H7 (cell line): Measurements from ENCODE around the gene MBD3. TPM values are rescaled to one million over a fixed set of nuclear protein-coding genes. Genes with fewer than 3 reads are reported as not detected.

Experiments
- DNase-seq: peaks from one replicate; pipeline ENCODE4 v3.0.0; 2012
- H3K27me3 ChIP-seq: 2 replicates; pipeline ENCODE4 v1.6.0; 2011; ENCODE audit warnings: mild to moderate bottlenecking, low read length; ENCODE audit not compliant: control insufficient read depth, insufficient read depth
- H3K36me3 ChIP-seq: replicated peaks from 2 replicates; pipeline ENCODE4 v1.5.1; 2011; ENCODE audit warnings: low read length; ENCODE audit not compliant: control insufficient read depth, insufficient read depth
- H3K4me3 ChIP-seq: 2 replicates; pipeline ENCODE4 v1.5.1; 2011; ENCODE audit warnings: low read depth, mild to moderate bottlenecking, control low read depth, low read length, moderate library complexity; ENCODE audit not compliant: insufficient read depth
- total RNA-seq: library from RNA; depleted of rRNA; stranded (reverse); fragments of >200 nt; shearing (Covaris generic); gene quantifications from 2 replicates; pipeline ENCODE4 v1.2.3, GENCODE V29; 2014

The MBD3 gene
- total RNA-seq, 1 experiment from 2014 or later: 105 TPM

- Histone ChIP-seq H3K27me3 (no peaks in the 10 kb centered on the region), H3K36me3 (peaks cover 3% of the 10 kb centered on the region), H3K4me3 (peak overlapping the region; percentile 96)
- DNase-seq: peak; percentile 98
These were observed 476 bp downstream of the MBD3 start for GRCh38 chr19:1592024-1592754.

GRCh38 chr19:1591421-1592023, 1.1 kb downstream of the MBD3 start:
- H3K4me3 ChIP-seq: peak overlapping the region; percentile 96
- no peaks in the 10 kb centered on the region for H3K27me3 ChIP-seq
- peak; percentile 77 for DNase-seq
- peaks cover 2% of the 10 kb centered on the region for H3K36me3 ChIP-seq

- H3K36me3 ChIP-seq: peaks cover 2% of the 10 kb centered on the region
- no peaks in the 10 kb centered on the region for H3K27me3 ChIP-seq
- DNase-seq: peak; percentile 80
- peak overlapping the region; percentile 96 for H3K4me3 ChIP-seq
These were observed 1.8 kb downstream of the MBD3 start for GRCh38 chr19:1590641-1591397.

- peaks cover 2% of the 10 kb centered on the region for H3K36me3 ChIP-seq
- H3K4me3 ChIP-seq: no peak overlapping the region
- no peak for DNase-seq
- H3K27me3 ChIP-seq: no peaks in the 10 kb centered on the region
These were observed 4.8 kb downstream of the MBD3 start for GRCh38 chr19:1587872-1588271.

GRCh38 chr19:1585243-1585580, 7.5 kb downstream of the MBD3 start:
- Histone ChIP-seq H3K27me3 (no peaks in the 10 kb centered on the region), H3K4me3 (no peak overlapping the region), H3K36me3 (peaks cover 3% of the 10 kb centered on the region)
- DNase-seq: no peak

- Histone ChIP-seq H3K27me3 (no peaks in the 10 kb centered on the region), H3K36me3 (peaks cover 3% of the 10 kb centered on the region), H3K4me3 (no peak overlapping the region)
- no peak for DNase-seq
These were observed 8.0 kb downstream of the MBD3 start for GRCh38 chr19:1584500-1585242.

- no peak overlapping the region for H3K4me3 ChIP-seq
- H3K27me3 ChIP-seq: no peaks in the 10 kb centered on the region
- no peak for DNase-seq
- H3K36me3 ChIP-seq: peaks cover 3% of the 10 kb centered on the region
These were observed 10.5 kb downstream of the MBD3 start for GRCh38 chr19:1582201-1582600.

- Histone ChIP-seq H3K4me3 (no peak overlapping the region), H3K36me3 (peaks cover 3% of the 10 kb centered on the region), H3K27me3 (no peaks in the 10 kb centered on the region)
- no peak for DNase-seq
These were observed 11.7 kb downstream of the MBD3 start for GRCh38 chr19:1580957-1581356.

GRCh38 chr19:1580382-1580781, 12.3 kb downstream of the MBD3 start:
- peaks cover 3% of the 10 kb centered on the region for H3K36me3 ChIP-seq

GRCh38 chr19:1579222-1579621, 13.4 kb downstream of the MBD3 start:
- peaks cover 3% of the 10 kb centered on the region for H3K36me3 ChIP-seq
- DNase-seq: no peak
- no peak overlapping the region for H3K4me3 ChIP-seq
- H3K27me3 ChIP-seq: no peaks in the 10 kb centered on the region

More at GRCh38 chr19:1580382-1580781, 12.3 kb downstream of the MBD3 start:
- DNase-seq: no peak
- H3K4me3 ChIP-seq: no peak overlapping the region
- H3K27me3 ChIP-seq: no peaks in the 10 kb centered on the region

GRCh38 chr19:1577929-1578618, 14.6 kb downstream of the MBD3 start:
- Histone ChIP-seq H3K27me3 (no peaks in the 10 kb centered on the region), H3K4me3 (no peak overlapping the region), H3K36me3 (peaks cover 3% of the 10 kb centered on the region)
- no peak for DNase-seq

GRCh38 chr19:1577090-1577928, 15.4 kb downstream of the MBD3 start:
- no peak for DNase-seq
- Histone ChIP-seq H3K4me3 (no peak overlapping the region), H3K27me3 (no peaks in the 10 kb centered on the region), H3K36me3 (peaks cover 3% of the 10 kb centered on the region)

- H3K4me3 ChIP-seq: no peak overlapping the region
- H3K36me3 ChIP-seq: peaks cover 3% of the 10 kb centered on the region
- no peaks in the 10 kb centered on the region for H3K27me3 ChIP-seq
- DNase-seq: no peak
These were observed 16.2 kb downstream of the MBD3 start for GRCh38 chr19:1576242-1577089.
